GM19467 (cell line): Measurements from ENCODE around the gene PRKN.

Experiments
- ATAC-seq: cut with Tn5 transposase; IDR thresholded peaks from one replicate; pipeline ENCODE4 v1.9.1; 2021; ENCODE audit warnings: mild to moderate bottlenecking, moderate library complexity; ENCODE audit not compliant: unreplicated experiment

Gene PRKN

DNA sequence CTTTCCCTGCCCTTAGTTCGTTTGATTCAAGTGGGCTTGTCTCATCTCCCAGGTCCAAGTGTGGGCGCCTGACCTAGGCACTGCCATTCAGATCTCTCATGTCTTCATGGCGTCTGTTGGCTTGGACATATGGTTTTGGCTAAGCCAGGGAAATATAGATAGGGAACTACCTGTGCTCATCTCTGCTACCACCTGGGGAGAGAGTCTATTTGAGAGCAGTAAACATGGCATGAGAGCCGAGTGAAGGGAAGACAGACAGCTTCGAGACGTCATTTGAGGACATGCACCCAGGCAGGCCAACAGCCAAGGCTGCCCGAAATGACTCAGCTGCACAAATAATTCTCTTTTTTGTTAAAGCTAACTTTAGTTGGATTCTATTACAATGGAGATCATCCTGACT, 1083.0 kb downstream of the PRKN start:
- no peak for ATAC-seq

DNA sequence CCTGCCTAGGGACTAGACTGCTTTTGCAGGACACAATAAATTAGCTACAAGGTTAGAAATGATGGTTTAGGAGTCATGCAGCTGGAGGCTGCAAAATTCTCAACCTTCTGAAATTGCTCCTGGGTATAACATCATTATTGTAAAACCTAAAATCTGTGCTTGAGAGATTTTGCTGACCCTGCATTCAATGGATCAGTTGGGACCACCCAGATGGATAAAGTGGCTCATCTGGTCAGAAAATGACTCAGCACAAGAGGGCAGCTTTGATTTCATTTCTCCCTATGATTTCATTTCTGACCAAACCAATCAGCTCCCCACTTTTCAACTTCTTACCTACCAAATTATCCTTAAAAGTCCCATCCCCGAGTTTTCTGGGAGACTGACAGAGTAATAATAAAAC, 1086.4 kb downstream of the PRKN start:
- ATAC-seq: no peak

DNA sequence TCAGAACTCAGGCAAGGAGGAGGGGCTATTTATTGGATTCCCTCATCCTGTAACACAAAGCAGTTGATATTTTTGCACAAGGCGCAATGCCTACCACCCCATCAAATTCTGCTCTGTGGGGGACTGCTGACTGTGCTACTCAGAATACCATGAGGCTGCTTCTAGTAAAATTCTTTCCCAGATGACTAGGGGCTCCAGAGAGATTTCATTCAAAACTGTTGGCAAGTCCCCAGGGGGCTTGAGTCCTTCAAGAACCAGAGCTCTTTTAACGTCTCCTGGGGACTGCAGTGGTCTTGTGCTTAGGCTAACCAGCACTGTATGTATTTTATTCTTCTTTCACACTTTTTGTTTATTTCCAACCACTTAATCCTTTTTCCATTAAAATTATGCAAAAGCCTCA, 1087.8 kb downstream of the PRKN start:
- no peak for ATAC-seq

DNA sequence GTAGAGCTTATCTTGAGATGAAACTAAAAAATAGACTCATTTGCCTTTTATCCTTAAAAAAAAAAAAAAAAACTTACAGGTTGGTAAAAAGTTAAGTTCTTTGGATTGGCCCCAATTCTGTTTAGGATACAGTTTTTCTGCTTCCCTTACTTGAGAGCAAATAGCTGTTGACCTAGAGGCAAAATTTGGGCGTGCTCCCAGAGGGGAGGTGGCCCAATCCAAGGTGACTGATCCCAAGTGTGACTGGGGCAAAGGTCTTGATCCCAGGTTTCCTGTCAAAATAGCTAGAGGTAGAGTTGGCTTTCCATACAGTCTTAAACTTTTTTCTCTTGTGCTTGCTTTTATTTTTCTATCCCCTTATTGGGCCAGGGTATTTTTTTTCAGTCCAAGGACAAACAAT, 1089.9 kb downstream of the PRKN start:
- no peak for ATAC-seq

DNA sequence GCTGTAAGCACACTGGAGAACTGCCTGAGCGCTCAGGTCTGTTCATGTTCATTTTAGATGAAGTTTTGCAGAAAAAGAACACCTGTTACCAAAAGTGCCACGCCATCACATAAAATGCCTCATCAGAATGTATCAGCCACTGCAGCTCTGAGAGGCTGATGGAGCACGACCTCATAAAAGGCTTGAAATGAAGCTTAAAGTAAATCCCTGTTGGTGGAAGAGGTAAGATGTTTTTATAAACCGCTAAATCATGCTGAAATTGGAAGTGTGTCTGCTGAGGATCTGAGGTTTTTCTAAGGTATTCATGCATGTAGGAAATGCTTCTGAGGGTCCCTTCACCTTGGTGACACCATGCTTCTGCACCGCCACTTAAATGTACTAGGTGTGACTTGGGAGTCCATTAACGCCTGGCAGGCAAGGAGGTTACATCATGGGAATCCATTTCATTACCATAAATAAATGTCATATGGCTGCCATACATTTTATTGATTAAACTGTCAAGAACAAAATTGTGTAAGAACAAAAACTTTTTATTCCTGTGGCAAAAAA, 1090.6 kb downstream of the PRKN start:
- ATAC-seq: no peak

DNA sequence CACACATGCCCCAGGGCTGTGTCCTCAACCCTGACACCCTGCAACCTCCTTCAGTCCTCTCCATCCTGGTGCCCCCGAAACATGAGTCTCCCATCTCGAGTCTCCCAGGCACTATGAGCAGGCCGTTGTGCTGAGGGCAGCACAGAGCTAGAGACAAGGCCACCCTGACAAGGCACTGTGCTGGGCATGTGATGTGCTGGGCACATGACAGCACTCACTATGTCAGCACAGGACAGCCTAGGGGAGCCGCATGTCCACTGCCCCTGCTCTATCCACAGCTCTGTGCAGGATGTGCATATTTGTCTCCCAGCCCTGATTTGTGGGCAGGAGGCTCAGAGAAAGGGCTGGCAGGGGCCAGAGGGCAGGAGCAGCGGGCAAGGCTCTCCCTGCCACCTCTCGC, 1091.6 kb downstream of the PRKN start:
- ATAC-seq: no peak

DNA sequence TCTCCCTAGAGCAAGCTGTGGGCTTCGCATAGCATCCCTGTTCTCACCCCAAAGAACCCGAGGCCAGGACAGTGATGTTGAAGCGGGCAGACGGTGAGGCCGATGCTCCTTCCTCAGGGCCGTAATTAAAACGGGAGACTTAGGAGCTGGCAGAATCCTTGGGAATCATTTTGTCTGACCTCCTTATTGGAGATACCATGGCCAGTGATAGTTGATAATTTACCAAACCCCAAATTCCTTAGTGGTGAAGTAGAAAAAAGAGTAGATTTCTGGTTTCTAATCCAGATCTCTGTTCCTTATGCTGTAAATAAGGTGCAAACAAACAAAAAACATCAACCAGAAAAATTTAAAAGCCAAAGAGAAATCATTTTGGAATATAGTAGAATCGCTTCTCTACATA, 1092.7 kb downstream of the PRKN start:
- no peak for ATAC-seq

DNA sequence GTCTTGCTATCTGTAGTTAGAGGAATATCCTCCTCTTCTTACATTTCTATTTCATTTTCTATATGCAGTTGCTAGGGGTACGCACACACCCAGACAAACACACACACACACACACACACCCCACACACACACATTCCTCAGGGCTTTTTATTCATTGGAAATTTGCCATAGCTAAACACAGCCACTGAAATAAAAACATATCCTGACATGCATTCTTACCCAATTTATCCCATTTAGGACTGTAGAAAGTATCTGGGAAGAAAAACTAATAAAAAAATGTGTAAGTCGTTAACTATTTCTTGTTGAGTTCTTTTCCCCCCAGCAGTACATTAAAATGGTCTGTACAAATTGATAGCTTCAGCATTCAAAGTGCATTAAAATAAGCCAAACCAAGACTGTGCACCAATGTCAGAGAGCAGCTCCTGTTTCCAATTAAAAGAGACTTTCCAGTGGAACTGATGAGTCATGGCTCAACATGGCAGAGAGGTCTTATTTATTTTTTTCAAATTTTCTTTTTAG, 1095.8 kb downstream of the PRKN start:
- ATAC-seq: no peak

DNA sequence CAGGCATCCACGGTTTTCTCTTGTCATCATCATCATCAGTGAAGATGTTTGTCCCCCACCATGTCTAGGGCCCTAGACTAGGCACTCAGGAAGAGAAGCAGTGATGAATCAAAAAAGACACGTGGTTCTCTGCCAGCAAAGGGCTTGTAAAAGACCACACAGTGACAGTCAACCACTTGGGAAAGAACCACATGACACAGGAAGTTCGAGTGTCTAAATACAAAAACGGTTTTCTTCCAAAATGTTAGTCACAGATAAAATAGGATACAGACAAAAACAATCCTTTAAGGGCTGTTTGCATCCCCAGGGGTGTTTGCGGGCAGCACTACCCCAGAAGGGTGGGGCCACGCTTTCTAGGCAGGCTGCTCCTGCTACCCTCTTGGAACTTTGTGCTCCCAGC, 1096.9 kb downstream of the PRKN start:
- no peak for ATAC-seq

DNA sequence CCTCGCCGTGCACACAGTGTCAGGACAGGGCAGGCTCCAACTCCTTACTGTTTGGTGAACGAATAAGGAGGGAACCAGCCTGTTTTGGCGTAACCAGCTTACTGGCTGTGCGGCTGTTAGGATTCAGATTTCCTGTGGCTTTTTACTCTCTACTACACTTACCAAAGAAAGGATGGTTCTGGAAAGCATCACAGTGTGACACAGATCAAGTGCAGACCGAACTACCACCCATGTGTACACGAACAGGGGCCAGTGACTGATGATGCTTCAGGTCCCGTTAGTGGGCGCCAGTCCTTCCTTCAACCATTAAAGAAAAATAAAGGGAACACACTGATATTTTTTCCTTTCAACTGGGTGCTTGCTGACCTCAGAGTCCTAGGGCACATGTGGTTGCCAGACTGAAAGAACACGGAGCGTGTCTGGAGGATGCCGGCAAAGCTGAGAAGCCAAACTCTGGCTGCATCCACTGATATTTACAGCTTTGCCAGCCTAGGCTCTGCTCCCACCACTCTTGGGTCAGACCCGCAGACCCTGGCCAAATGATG, 1101.4 kb downstream of the PRKN start:
- ATAC-seq: no peak

DNA sequence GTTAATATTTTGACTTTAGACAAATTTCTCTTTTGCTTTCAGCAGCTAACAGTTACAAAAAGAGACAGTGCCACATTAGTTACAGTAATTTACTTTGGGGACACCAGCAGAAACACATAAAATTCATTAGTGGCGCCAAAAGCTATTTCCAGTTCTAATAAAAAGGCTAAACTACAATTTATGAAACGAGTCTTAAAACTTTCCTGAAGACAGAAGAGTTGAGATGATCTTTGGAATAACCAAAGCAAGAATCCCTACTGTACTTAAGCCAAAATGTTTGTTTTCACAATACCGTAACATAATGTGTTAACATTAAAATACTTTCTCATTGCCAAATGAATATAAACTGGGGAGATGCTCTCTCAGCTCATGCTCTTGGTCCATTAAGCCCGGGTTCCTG, 1103.5 kb downstream of the PRKN start:
- no peak for ATAC-seq

DNA sequence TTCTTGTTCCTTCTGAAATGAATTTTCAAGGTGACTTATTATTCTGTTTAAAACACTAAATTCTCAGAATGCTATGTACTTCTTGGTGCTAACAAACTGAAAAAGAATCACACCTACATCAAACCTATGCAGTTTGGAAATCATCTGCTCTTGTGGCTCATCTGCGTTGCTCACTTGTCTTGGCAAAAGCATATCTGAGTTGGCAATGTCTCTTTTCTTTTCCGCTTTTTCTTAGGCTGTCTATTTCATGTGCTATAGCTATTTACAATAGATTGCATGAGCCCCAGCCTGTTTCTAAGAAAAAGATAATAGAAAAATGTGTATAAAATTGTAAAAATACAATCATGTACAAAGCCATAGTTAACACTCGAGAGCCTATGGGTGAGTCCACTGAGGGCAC, 1104.8 kb downstream of the PRKN start:
- no peak for ATAC-seq

DNA sequence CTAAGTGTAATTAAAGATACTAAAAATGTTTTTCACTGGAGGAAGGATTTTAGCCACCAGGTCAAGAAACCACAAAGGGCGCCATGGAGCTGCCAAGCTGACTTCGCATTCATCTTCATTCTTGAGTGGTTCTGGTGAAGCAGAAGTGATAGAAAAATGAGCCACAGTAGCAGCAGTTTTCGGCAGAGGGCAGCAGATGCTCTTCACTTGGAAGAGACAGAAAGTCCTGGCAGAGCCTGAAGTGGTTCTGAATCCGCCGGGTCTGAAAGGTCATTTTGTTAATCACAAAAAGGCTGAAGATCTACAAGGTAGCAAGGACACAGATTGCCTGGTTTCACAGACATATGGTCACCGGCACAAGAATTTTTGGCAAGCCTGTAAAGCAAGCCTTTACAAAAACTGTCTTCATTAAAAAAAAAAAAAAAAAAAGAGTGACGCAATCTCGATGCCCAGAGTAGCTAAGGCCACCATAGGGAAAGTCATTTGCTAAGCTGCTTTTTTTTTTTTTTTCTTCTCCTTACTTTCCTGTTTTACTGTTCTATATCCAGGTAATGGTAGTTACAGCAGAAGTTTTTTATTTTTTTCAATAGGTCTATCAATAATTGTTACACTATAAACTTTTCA, 1108.6 kb downstream of the PRKN start:
- ATAC-seq: no peak

DNA sequence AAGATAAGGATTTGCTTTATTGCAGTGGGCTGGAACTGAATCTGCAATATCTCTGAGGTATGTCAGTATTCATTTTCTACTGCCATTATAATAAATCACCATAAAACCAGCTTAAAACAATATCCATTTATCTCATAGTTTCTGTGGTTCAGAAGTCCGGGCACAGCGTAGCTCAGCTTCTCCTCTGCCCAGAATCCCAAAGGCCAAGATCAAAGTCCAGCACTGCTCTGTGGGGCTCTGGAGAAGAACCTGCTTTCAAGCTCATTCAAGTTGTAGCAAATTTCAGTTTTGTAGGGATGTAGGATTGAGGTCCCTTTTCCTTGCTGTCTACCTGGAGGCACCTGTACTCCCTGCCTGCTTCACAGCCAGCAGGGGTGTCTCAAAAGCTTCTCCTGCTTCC, 1113.9 kb downstream of the PRKN start:
- ATAC-seq: no peak

DNA sequence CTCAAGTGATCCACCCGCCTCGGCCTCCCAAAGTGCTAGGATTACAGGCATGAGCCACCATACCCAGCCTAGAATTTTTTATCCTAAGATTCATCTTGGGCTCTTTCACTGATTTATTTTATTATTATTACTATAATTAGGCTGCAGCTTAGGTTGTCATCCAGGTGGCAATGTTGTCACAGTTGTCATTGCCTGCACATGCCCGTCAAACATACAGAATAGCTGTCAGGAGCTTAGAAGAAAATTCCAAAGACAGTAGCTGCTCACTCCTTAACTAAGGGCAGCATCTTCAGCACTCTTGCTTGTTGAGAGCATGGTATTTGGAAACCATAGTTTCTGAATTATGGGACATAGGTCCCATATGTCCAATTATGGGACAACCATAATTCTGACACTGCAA, 1118.8 kb downstream of the PRKN start:
- ATAC-seq: no peak

DNA sequence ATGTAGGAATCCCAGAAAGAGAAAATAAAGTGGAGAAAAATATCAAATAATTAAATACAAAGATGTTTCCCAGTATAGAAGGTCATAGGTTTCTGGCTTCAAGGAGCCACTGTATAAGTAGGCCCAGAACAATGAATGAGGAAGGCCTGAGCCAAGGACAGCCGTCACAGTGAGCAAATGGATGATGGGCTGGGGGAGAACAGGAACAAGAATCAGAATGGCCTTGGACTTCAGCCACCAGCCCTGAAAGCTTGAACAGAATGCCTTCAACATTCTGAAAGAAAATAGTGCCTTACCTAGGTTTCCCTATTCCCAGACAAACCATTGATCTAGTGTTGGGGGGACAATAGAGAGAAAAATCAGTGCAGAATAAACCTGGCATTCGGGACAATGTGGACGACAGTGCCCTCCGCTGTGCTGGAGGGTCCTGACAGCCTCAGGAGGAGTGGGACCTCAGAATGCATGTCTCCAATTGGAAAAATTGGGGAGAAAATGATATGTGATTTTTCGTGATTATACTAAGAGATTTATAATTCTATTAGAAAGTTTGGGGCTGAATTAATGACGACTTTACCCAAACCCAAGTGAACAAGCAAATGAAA, 1119.8 kb downstream of the PRKN start:
- ATAC-seq: no peak

DNA sequence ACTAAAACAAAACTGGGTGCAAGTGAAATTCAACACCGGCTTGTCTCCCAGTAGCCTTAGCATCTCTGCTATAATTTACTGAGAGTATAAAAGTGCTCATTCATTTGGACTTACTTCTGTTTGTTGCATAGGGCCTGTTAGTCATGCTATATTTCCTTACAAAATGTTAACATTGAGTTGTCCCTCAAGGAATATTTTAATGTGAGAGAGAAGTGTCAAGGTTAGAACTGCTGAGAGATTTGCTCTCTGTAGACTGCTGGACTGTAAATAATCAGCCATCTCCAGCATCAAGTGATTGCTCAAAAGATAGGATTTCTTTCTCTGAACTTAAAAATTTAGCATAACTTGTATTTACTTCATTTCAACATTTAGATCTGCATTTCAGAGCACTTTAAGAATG, 1125.2 kb downstream of the PRKN start:
- ATAC-seq: no peak

DNA sequence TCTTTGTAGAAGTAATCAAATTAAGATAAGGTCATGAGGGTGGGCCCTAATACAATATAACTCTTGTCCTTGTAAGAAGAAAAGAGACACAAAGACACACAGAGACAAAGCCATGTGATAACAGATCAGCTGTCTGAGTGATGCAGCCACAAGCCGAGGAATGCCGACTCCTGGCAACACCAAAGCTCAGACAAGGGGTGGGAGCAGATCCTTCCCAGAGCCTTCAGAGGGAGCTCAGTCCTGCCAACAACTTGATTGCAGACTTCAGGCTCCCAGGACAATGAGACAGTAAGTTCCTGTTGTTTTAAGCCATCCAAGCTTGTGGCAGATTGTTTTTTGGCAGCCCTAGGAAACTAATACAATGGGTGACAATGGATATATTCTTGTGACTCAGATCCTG, 1128.7 kb downstream of the PRKN start:
- ATAC-seq: no peak

DNA sequence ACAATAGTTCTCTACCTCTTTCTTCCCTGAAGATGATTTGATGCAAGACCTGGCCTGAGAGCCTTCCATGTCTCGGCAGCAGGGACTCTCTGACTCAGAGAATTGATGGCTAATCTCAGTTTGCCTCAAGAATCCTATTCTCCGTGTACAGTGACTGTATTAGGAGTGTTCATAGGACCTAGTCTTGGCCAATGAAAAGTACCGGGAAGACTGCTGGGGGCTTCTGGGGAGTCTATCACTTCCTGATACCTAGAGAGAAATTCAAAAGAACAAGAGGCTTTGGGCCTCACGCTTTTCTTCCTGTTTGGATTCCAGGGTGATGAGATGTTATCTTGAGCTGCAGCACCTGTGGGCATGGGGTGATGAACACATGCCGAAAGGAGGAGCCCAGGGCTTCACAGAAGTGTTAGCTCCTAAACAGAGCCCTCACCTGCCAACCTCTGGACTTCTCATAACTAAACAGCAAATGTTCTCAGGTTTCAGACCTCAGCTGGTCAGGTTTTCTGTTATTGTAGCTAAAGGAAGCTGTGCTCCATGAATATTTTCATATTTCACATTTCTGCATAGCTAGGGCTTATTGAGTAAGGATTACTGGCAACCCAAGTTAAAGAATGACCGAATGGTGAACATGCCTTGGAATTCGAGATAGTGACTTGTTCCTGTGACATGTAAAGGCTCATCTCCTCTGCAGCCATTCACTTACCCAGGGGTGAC, 1130.6 kb downstream of the PRKN start:
- no peak for ATAC-seq

DNA sequence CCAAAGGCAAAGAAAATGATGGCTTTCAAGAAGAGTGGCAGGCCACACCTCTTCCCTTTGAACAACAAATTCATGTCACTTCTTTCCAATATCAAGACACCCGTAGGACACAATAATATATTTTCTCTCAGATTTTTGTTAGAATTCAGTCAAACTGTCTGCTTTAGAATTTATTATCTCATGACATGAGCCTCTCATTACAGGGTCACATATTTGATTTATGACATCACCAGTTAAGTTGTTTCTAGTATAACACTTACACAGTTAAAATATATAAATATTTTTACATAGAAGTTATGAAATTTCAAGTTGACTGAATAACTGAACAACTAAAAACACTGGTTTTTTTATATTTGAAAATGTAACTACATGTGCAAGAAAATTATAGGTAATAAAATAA, 1133.2 kb downstream of the PRKN start:
- no peak for ATAC-seq

DNA sequence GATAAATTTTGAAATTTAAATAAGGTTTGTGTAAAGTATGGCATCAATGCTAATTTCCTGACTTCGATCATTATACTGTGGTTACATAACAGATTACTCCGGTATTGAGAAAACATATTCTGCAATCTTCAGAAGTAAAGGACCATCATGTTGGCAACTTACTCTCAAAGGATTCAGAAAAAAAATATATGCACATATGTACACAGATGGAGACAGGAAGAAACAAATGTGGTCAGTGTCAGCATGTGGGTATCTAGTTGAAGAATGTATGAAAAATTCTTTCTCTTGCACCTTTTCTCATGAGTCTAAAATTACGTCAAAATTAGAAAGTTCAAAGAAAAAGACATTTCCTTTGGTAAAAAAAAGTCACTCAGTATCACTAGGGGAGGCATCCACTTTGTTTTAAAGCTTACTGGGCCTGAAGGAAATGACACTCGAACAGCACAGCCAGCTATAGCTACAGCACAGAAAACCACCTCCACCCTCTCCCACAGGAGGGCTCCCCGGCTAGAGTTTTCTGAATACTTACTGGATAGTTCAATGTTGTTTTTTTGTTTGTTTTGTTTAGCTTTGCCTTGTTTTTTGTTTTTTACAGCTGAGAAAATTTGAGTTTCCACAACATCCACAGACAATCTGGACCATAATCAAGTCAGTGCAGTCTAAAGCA, 1136.5 kb downstream of the PRKN start:
- ATAC-seq: no peak
